Measurements from ENCODE around the gene NDNF.
A peak's percentile ranks its signal among the peaks of the same experiment; 100 is the strongest.

NDNF gene

GRCh38 chr4:121088867-121089266 lies 16.5 kb upstream of the NDNF start:
- no peak for TF ChIP-seq CTCF (IDR thresholded peaks at IDR 0.05; ENCODE audit: extremely low read depth, missing control alignments)
- DNase-seq (ENCODE audit: low spot score): no peak

DNA sequence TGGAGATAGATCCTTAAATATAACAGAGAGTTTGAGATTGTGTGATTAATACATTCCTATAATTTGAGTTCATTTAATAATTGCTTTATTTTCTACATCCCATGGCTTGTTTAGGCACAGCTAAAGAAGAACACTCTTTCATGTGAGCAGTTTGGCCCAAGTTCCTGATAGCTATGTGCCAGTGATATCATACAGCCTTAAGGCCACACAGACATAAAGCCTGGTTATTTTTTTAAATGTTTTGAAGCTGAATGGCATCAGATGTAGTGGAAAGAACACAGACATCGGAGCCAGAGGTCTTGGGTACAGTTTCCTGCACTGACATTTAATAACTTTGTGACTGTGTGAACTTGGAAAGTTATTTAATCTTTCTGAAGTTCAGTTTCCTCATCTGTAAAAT lies 7.0 kb upstream of the NDNF start:
- no peak for DNase-seq (ENCODE audit: low spot score)
- no peak for TF ChIP-seq CTCF (IDR thresholded peaks at IDR 0.05; ENCODE audit: extremely low read depth, missing control alignments)

DNA sequence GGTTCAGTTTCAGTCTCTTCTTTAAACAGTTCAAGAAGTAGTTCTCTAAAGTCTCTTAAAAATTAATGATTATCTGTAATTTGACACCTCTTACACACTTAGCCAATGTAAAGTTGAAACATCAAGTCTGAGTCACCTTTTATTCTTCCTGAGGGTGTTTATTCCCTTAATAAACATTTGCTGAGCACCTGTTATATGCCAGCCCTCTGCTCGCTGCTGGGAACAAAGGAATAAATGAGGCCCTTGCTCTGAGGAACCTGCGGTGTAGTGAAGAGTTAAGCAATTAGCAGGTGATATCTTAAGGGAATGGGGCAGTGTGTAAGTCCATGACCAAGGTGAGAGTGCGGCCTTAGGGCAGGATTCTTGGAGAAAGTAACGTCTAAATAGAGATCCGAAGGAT lies 5.2 kb upstream of the NDNF start:
- DNase-seq (ENCODE audit: low spot score): no peak
- TF ChIP-seq CTCF (IDR thresholded peaks at IDR 0.05; ENCODE audit: extremely low read depth, missing control alignments): no peak

DNA sequence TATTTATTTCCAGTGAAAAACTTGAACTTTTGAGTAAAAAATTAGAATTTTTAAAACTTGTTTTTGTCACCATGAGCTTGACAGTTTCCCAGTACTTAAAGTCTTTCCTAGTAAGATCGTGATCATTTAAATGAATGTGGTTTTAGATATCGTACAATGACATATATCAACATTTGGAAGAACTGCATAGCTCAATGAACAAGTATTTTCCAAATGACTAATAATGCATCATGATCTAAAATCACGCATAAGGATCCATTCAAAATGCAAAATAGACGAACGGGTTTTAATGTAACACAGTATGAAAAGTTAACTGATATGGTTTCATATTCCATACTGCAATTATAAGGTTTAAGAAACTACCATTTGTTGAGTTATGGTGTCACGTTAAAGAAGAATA lies 4.1 kb upstream of the NDNF start:
- DNase-seq (ENCODE audit: low spot score): no peak
- TF ChIP-seq CTCF (IDR thresholded peaks at IDR 0.05; ENCODE audit: extremely low read depth, missing control alignments): no peak

DNA sequence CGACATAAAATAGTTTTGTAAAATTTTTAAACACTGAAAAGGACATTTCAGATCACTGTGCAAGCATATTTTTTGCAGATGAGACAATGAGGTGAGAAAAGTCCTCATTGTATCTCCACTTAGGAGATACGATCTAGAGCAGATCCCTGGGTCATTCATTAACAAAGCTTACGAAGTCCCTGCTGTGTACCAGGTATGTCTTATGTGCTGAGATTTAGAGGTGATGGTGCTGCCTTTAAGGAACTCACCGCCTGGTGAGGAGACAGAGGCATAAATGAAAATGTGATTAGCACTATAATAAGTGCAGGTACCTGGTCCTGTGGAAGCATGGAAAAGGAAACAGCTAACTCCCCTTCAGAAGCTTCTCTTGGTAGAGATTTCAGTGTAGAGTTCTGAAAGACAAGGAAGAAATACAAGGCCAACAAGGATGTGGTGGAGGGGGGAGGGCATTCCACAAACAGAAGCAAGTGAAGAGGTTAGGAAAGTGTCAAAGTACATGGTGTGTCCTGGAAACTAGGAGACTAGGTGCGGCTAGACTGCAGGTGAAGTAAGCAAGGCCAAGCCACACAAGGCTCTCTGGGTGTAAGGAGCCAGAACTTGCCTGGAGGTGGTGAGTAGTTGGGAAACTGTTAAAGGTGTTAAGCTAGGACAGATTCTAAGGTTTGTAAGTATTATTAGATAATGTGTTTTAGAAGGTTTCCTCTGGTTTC lies 1.5 kb upstream of the NDNF start:
- no peak for TF ChIP-seq CTCF (IDR thresholded peaks at IDR 0.05; ENCODE audit: extremely low read depth, missing control alignments)
- DNase-seq (ENCODE audit: low spot score): no peak

GRCh38 chr4:121073004-121073435 lies 685 bp upstream of the NDNF start:
- TF ChIP-seq CTCF (IDR thresholded peaks at IDR 0.05; ENCODE audit: extremely low read depth, missing control alignments): no peak
- DNase-seq (ENCODE audit: low spot score): peak; percentile 26

DNA sequence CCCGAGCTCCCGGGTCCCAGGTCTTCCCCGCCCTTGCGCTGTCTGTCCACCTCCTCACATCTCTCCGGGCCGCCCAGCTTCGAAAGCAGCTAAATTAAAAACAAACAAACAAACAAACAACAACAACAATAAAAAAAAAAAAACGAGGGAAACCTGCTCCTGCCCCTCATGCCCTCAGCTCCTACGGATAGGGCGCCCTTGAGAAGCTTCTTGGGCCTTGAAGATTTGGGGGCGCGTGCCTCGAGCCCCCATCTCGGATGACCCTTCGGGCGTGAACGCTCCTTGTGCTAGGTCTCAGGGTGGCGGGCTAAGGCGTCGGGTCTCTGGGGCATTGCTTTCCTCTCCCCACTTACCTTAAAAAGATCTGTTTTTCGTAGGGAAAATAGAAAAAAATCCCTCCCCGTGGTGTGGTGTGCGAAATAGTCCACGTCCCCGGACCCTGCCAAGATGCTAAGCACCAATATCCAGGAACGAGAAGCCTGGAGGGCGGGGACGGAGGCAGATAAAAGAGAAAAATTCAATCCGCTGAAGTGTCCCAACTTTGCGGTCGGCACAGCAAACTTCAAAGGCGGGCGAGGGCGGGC lies 603 bp downstream of the NDNF start:
- no peak for TF ChIP-seq CTCF (IDR thresholded peaks at IDR 0.05; ENCODE audit: extremely low read depth, missing control alignments)
- peak; percentile 13 for DNase-seq (ENCODE audit: low spot score)

Data from GM20000 (cell line).